Kidney (tissue), 14 donors: ENCODE results near the gene ING5. TPM values are rescaled to one million over a fixed set of nuclear protein-coding genes. Genes with fewer than 3 reads are reported as not detected.

Experiments
- DNase-seq, 5 donors: peaks; one replicate each; pipeline ENCODE4 v3.0.0-alpha.2; 2013 to 2020
- FAIRE-seq: peaks from 2 replicates; lab custom pipeline; 2012; peaks lifted over from hg19 to GRCh38; lab: Jason Lieb, UNC
- H3K27ac ChIP-seq, 2 donors: one replicate each; pipeline ENCODE4 v1.7.0; 2013; ENCODE audit warnings: low read depth in 2 of 2, low read length in 2 of 2, inconsistent platforms in 1 of 2
- H3K27me3 ChIP-seq: one replicate; pipeline ENCODE4 v1.7.1; 2013; ENCODE audit warnings: low read length, inconsistent platforms; ENCODE audit not compliant: control insufficient read depth, insufficient read depth
- H3K36me3 ChIP-seq, 3 donors: one replicate each; pipeline versions ENCODE4 v1.7.0 to v1.7.1; 2013; ENCODE audit warnings: low read length in 3 of 3, control low read depth in 1 of 3, inconsistent platforms in 1 of 3; ENCODE audit not compliant: insufficient read depth in 3 of 3, control insufficient read depth in 2 of 3
- H3K4me1 ChIP-seq, 3 donors: one replicate each; pipeline versions ENCODE4 v1.7.0 to v1.7.1; 2013; ENCODE audit warnings: low read length in 3 of 3, inconsistent platforms in 1 of 3, low read depth in 1 of 3; ENCODE audit not compliant: control insufficient read depth in 2 of 3, insufficient read depth in 2 of 3
- H3K4me3 ChIP-seq, 3 donors: one replicate each; pipeline versions ENCODE4 v1.7.0 to v1.8.1; 2013; ENCODE audit warnings: low read length in 3 of 3, control low read depth in 1 of 3, inconsistent platforms in 1 of 3
- H3K9ac ChIP-seq, 3 donors: one replicate each; pipeline versions ENCODE4 v1.7.0 to v1.7.1; 2013; ENCODE audit warnings: low read length in 3 of 3, control low read depth in 1 of 3, inconsistent platforms in 1 of 3
- H3K9me3 ChIP-seq, 3 donors: one replicate each; pipeline versions ENCODE4 v1.7.0 to v1.7.1; 2013; ENCODE audit warnings: low read length in 3 of 3, control low read depth in 1 of 3, inconsistent platforms in 1 of 3; ENCODE audit not compliant: control insufficient read depth in 2 of 3, insufficient read depth in 1 of 3
- intact Hi-C: fragments of 100-400 bp; cut with DNase I; formaldehyde crosslinking; loops from one replicate; pipeline ENCODE4 v1.11.1; 2022
- polyA plus RNA-seq: library from polyadenylated mRNA; stranded (reverse); fragments of 350-450 nt; fragmentation: Illumina TruSeq; extraction: RNeasy Lipid Tissue Mini Kit (QIAGEN cat#74804); gene quantifications from one replicate; pipeline ENCODE4 v1.2.3, GENCODE V29; 2014; ENCODE audit warnings: low read depth, low replicate concordance; ENCODE audit not compliant: insufficient read depth
- total RNA-seq: library from RNA; stranded (reverse); fragmentation: NEBNext Ultra II Directional; extraction: Animal tissue kit (Norgen Biotek cat#: 25700); gene quantifications from one replicate; pipeline ENCODE4 v1.2.1, GENCODE V29; 2021
- TF ChIP-seq, protein P1 (sequence below): IDR thresholded peaks from 3 replicates; pipeline ENCODE4 v1.5.1; 2012; ENCODE audit warnings: mild to moderate bottlenecking, moderate library complexity, borderline replicate concordance; ENCODE audit not compliant: insufficient read depth; ENCODE audit errors: extremely low read depth
- donor health status: control.
- donor health status: control.
- donor health status: control.
- donor health status: control.
- donor health status: control.
- donor health status: DM: yes; HTN: yes; CAD: no.
- donor health status: Normal renal cell carcinoma (clear cell type).

The ING5 gene
- total and polyA plus RNA-seq, 2 donors from 2014 or later = 27.3 to 37.7 TPM

DNA sequence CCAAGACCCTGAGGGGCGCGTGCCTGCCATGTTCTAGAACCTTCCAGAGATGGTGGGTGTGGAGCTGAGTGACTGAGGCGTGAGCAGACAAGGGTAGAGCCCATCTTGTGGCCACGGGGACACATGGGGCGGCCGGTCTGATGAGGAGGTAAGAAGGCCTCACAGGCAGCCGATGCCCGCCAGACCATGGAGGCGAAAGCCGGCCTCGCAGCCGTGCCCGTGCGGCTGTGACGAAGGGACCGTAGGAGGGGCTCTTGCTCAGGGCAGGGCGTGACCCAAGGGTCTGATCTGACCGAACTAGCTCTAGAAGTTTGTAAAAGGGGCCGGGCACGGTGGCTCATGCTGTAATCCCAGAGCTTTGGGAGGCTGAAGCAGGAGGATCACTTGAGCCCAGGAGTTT, 52.2 kb downstream of the ING5 start:
- TF ChIP-seq, protein P1, sequence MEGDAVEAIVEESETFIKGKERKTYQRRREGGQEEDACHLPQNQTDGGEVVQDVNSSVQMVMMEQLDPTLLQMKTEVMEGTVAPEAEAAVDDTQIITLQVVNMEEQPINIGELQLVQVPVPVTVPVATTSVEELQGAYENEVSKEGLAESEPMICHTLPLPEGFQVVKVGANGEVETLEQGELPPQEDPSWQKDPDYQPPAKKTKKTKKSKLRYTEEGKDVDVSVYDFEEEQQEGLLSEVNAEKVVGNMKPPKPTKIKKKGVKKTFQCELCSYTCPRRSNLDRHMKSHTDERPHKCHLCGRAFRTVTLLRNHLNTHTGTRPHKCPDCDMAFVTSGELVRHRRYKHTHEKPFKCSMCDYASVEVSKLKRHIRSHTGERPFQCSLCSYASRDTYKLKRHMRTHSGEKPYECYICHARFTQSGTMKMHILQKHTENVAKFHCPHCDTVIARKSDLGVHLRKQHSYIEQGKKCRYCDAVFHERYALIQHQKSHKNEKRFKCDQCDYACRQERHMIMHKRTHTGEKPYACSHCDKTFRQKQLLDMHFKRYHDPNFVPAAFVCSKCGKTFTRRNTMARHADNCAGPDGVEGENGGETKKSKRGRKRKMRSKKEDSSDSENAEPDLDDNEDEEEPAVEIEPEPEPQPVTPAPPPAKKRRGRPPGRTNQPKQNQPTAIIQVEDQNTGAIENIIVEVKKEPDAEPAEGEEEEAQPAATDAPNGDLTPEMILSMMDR = no peak
- FAIRE-seq (no peak), DNase-seq (no peak)
- H3K9me3 ChIP-seq = no peaks in the 10 kb centered on the region
- H3K27ac ChIP-seq = no peak overlapping the region
- peaks cover 0 to 8% (median 0%) of the 10 kb centered on the region in 3 donors for H3K4me1 ChIP-seq
- no peaks in the 10 kb centered on the region for H3K27me3 ChIP-seq
- no peak overlapping the region for H3K9ac ChIP-seq
- intact Hi-C loops = no loop called here
- peaks cover 0 to 29% (median 12%) of the 10 kb centered on the region in 3 donors for H3K36me3 ChIP-seq
- no peak overlapping the region for H3K4me3 ChIP-seq

DNA sequence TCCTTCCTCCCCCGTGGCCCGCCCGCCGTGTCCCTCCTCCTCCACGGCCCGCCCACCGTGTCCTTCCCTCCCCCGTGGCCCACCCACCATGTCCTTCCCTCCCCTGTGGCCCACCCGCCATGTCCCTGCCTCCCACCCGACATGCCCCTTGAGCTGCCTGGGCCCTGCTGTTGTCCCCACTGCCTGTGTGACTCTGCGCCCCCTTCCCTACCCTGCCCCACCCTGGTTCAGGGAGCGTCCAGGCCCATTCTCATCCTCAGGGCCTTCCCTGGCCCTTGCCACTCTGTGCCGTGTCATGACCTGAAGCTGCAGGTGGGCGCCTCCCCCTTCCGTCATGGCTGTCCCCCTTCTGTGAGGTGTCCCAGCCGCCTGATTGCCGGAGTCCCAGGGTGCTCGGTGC, 53.3 kb downstream of the ING5 start:
- Histone ChIP-seq H3K4me1 (peaks cover 0 to 8% (median 0%) of the 10 kb centered on the region in 3 donors), H3K27me3 (no peaks in the 10 kb centered on the region), H3K9me3 (no peaks in the 10 kb centered on the region), H3K27ac (no peak overlapping the region), H3K36me3 (peaks cover 0 to 37% (median 12%) of the 10 kb centered on the region in 3 donors), H3K4me3 (no peak overlapping the region), H3K9ac (no peak overlapping the region)
- DNase-seq (no peak), FAIRE-seq (no peak)
- intact Hi-C loops = no loop called here
- TF ChIP-seq, protein P1 = no peak

DNA sequence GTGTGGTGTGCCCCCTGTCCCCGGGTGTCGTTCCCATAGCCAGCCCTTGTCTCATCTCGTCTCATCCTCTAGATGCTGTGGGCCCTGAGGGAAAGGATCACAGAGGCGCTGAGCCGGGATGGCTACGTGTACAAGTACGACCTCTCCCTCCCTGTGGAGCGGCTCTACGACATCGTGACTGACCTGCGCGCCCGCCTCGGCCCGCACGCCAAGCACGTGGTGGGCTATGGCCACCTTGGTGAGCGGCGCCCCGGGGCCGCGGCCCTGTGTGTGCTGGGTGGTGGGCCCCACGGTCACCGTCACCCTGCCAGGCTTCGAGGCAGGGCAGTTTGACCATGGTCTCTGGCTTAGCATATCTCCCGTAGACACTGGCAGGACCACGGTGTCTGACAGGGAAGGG, 53.9 kb downstream of the ING5 start:
- no peak overlapping the region for H3K4me3 ChIP-seq
- no peak overlapping the region for H3K27ac ChIP-seq
- H3K27me3 ChIP-seq = no peaks in the 10 kb centered on the region
- H3K9ac ChIP-seq = no peak overlapping the region
- peaks cover 0 to 8% (median 0%) of the 10 kb centered on the region in 3 donors for H3K4me1 ChIP-seq
- DNase-seq (peak in 1 of 5 donors; percentile 20), FAIRE-seq (no peak)
- intact Hi-C loops = no loop called here
- TF ChIP-seq, protein P1 = no peak
- no peaks in the 10 kb centered on the region for H3K9me3 ChIP-seq
- H3K36me3 ChIP-seq = peaks cover 0 to 40% (median 12%) of the 10 kb centered on the region in 3 donors
